Renal cortical epithelial cell (primary cell): ENCODE results near the gene ZC3H4. TPM values are rescaled to one million over a fixed set of nuclear protein-coding genes. Genes with fewer than 3 reads are reported as not detected.

ENCODE experiments used
- DNase-seq: peaks from one replicate; pipeline ENCODE4 v3.0.0-alpha.2; 2011; ENCODE audit warnings: low read depth
- total RNA-seq: library from RNA; depleted of rRNA; stranded (reverse); fragments of >200 nt; gene quantifications from 2 replicates; pipeline ENCODE4 v1.2.3, GENCODE V29; 2014

Gene ZC3H4
- total RNA-seq, 1 donor from 2014 or later = 20.4 TPM

GRCh38 chr19:47047763-47048405 is 65.7 kb downstream of the ZC3H4 start:
- DNase-seq = peak; percentile 86

GRCh38 chr19:47047272-47047762 is 66.3 kb downstream of the ZC3H4 start:
- no peak for DNase-seq

- no peak for DNase-seq
Observed at GRCh38 chr19:47045867-47046470, 67.6 kb downstream of the ZC3H4 start.

GRCh38 chr19:47044946-47045866 is 68.4 kb downstream of the ZC3H4 start:
- DNase-seq = no peak

- DNase-seq = no peak
Observed at GRCh38 chr19:47040869-47041268, 72.7 kb downstream of the ZC3H4 start.

GRCh38 chr19:47039239-47039874 is 74.2 kb downstream of the ZC3H4 start:
- no peak for DNase-seq

- no peak for DNase-seq
Observed at GRCh38 chr19:47037766-47038165, 75.8 kb downstream of the ZC3H4 start.

GRCh38 chr19:47036097-47036651 is 77.4 kb downstream of the ZC3H4 start:
- peak; percentile 18 for DNase-seq

- DNase-seq = peak; percentile 96
Observed at GRCh38 chr19:47035127-47036096, 78.2 kb downstream of the ZC3H4 start.

- DNase-seq = peak; percentile 18
Observed at GRCh38 chr19:47032171-47032811, 81.3 kb downstream of the ZC3H4 start.

GRCh38 chr19:47028195-47028601 is 85.4 kb downstream of the ZC3H4 start:
- DNase-seq = no peak

- DNase-seq = no peak
Observed at GRCh38 chr19:47027586-47028088, 85.9 kb downstream of the ZC3H4 start.

- no peak for DNase-seq
Observed at GRCh38 chr19:47026889-47027288, 86.7 kb downstream of the ZC3H4 start.

- no peak for DNase-seq
Observed at GRCh38 chr19:47026156-47026555, 87.4 kb downstream of the ZC3H4 start.

GRCh38 chr19:47024502-47024901 is 89.1 kb downstream of the ZC3H4 start:
- no peak for DNase-seq

GRCh38 chr19:47023448-47023794 is 90.2 kb downstream of the ZC3H4 start:
- no peak for DNase-seq

GRCh38 chr19:47022541-47023447 is 90.8 kb downstream of the ZC3H4 start:
- DNase-seq = no peak

GRCh38 chr19:47022140-47022536 is 91.4 kb downstream of the ZC3H4 start:
- no peak for DNase-seq
